Activated CD4-positive, alpha-beta T cell treated with anti-CD3 and anti-CD28 coated beads, Interleukin-2, amount 50 U/mL, for 4 hours (primary cell): Measurements from ENCODE around the gene GET3.

ENCODE experiments used
- DNase-seq, 2 experiments: peaks; one replicate each; pipeline ENCODE4 v3.0.0-alpha.2; 2020

The GET3 gene

GRCh38 chr19:12782424-12783290, 45.4 kb downstream of the GET3 start:
- DNase-seq: peak; percentile 90 to 92

GRCh38 chr19:12783291-12783848, 46.1 kb downstream of the GET3 start:
- no peak for DNase-seq

DNA sequence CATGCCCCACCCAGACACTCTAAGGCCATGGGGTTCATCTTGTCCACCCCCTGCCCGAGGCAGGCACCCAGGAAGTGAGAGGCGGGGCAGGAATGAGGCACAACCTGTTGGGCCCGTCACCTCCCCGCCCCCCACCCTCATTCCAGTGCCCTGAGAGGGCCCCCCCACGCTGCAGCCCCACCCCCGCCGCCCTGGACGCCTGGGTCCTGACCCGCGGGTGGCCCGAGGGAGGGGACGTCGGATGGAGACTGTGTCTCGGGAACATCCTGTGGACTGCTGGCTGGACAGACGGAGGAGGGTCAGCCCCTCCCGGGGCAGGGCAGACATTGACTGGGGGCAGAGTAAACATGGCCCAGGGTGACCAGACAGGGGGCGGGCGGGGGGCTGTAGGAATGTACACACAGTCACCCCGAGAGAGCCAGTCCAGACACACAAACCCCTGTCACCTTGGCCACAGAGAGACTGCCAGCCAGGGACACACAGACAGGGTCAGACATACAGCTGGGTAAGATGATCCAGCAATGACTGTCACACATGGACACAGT, 46.6 kb downstream of the GET3 start:
- DNase-seq: no peak

DNA sequence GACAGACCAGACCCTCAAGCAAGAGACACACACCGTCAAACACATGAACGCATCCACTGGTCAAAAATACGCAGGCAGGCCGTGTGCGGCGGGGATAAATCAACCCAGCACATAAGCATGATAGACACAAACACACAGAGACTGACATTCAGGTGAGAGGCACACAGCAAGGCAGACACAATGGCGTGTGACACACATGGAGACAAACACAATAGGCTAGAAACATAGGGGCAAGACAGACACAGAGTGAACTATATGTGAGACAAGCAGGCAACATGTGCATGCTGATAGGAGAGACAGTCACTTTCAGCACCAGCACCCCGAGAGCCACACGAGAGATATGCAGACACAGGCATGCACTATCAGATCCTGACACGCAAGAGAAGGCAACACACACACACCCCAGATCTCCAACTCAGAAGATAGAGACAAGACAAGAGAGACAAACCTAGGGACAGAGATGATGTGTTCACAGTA, 47.1 kb downstream of the GET3 start:
- no peak for DNase-seq

DNA sequence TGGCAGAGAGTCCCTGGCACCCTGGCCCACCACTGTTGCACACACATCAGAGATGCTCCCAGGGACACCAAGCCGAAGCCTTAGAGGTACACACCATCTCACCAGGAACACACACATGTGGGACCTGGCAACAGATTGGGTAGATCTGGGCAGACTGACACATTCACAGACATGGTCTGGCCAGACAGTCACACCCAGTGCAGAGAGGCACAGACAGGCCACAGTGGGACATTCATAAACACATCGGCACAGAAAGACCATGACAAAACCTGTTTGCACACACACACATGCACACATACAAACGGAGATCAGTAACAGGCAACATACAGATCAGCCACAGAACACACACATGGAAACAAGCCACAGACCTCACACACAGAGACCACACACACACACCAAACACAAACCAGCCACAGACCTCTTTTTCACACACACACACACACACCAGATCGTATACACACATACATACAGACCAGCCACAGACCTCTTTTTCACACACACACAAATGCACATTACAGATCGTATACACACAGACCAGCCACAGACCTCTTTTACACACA, 47.7 kb downstream of the GET3 start:
- no peak for DNase-seq

DNA sequence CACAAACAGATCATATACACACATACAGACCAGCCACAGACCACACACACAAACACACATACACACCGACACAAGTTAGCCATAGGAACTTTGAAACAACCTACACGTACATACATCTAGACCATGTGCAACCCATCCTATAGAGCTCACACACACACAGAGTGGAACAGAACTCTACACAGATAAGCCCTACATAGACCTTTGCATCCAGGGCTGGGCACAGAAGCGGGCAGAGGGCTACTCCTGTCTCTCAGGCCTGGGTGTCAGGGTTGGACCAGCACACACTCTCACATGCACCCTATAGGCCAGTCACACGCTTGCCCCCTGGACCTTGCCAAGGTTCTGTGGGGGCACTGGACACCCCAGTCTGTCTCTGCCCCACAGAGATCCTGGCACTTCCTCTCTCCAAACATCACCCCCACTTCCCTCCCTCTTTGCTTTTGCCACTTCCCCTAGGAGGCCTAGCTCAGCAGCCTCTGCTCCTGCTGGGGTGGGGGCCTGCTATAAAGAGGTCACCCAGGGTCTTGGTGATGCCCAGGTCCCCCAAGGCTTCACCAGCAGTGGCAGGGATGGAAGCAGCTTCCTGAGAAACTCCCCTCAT, 48.2 kb downstream of the GET3 start:
- no peak for DNase-seq

GRCh38 chr19:12786141-12786870, 49.0 kb downstream of the GET3 start:
- no peak for DNase-seq

- no peak for DNase-seq
These were observed 49.7 kb downstream of the GET3 start for GRCh38 chr19:12786952-12787351.

- DNase-seq: no peak
These were observed 50.2 kb downstream of the GET3 start for GRCh38 chr19:12787458-12787857.

DNA sequence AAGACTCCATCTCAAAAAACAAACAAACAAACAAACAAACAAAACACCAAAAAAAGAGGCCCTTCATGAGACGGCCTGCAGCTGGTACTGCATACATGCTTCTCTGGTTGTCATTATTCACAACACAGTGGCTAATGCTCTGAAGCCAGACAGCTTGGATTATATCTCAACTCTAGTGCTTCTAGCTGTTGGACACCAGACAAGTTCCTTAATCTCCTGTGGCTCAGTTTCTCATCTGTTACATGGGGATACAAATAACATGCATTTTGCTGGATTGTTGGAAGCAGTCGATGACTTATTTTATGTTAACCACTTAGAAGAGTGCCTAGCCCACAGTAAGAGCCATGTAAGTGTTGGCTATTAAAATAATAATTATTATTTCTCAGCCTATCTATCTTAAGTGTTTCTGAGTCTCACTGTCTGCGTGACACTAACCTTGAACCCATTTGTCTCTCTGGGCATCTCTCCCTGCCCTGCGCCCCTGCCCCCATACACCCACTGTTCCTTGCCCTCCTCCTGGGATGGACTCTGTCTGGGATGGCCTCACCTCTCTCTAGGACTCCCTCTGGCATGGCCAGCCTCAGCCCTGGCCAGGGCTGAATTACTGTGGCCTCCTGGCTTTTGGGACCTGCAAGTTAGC, 50.9 kb downstream of the GET3 start:
- no peak for DNase-seq

DNA sequence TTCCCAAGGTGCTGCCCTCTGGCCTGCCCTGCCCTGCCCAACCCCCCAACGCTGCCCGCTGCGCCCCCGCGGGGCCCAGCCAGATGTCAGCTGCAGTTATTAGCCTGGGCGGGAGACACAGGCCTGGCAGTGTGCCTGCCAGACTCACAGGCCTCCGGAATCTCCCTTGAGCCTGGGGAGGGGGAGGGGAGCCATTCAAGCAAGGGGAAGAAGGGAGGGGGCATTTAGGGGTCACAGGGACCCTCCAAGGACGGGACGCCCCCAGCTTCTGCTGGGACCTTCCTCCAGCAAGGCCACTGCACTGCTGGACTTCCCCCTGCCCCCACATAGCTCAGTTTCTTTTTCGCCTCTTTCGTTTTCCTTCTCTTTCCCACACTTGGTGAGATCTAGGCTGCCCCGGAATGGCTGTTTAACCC, 51.4 kb downstream of the GET3 start:
- no peak for DNase-seq

DNA sequence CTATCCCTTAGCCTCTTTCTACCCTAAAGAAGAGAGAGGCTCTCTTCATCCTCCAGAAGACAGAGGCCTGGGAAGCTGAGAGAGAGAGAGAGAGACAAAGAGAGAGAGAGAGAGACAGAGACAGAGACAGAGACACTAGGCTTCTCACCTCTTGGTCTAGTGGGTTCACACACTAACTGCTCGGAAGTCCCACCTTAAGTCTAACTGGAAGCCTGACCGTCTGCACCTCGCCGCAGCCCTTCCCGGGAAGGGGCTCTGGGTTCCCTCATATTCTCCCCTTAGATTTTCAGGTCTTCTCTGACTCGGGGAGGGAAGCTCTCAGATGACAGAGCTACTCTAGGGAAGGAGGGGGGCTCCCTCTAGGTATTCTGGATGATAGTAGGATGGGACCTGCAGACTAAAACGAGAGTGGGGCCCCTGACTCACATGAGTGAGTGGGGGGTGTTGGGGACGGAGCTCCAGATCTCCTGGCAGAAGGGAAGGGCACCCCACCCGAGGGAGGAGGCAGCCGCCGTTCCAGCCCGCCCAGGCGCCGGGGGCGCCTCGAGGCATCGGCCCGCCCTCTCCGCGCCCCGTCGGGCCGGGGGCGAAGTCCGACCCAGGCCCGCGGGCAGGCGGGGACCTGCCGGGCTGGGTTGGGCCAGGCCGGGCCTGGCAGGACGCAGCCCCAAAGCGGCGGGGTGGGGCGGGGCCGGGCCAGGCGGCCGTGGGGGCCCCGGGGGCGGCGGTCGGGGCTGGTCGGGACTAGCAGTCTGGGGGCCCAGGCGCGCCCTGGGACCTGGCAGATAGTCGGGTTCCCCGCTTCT, 52.0 kb downstream of the GET3 start:
- DNase-seq: no peak

DNA sequence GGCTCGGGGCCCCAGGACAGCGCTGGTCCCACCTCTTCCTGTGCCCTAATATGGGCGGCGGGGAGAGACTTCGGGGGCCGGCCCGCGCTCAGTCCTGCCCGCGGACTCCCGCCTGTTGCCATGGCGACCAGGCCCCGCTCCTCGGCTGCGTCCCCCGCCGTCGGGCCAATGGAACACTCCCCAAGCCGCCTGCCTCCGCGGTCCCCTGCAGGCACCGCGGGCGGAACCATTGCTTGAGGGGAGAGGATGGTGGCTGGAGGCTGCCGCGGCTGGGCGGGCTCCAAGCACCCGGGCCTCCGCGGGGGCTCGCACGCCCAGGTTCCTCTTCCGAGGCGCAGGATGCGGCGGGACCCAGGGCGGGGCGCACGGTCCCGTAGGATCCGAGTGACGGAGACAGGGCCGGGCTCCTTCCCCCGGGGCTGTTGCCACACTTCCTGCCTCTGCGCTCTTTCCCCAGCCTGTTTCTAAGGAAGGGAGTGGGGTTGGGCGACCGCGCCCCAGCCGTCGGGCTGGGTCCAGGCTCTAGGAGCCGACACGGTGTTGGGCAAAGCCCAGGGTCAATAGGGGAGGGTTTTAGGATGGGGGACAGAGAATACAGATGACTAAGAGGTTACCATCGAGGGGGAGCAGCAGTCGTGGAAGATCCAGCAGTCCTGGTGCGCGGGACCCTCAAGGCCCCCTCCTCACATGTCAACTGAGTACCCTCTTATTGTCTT, 52.8 kb downstream of the GET3 start:
- DNase-seq: peak; percentile 69 to 77

- DNase-seq: no peak
These were observed 53.5 kb downstream of the GET3 start for GRCh38 chr19:12790628-12791344.

DNA sequence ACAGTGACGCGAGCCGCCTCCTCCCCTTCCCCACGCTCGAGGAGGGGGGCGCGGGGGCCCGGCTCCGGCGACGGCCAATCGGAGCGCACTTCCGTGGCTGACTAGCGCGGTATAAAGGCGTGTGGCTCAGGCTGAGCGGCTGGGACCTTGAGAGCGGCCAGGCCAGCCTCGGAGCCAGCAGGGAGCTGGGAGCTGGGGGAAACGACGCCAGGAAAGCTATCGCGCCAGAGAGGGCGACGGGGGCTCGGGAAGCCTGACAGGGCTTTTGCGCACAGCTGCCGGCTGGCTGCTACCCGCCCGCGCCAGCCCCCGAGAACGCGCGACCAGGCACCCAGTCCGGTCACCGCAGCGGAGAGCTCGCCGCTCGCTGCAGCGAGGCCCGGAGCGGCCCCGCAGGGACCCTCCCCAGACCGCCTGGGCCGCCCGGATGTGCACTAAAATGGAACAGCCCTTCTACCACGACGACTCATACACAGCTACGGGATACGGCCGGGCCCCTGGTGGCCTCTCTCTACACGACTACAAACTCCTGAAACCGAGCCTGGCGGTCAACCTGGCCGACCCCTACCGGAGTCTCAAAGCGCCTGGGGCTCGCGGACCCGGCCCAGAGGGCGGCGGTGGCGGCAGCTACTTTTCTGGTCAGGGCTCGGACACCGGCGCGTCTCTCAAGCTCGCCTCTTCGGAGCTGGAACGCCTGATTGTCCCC, 54.2 kb downstream of the GET3 start, which contains the start of gene JUNB:
Gene JUNB, plus strand, starts transcription at position 142 of the 706 bp plus-strand sequence. Its CDS starts 286 bp downstream, at position 428.
- peak; percentile 97 for DNase-seq

DNA sequence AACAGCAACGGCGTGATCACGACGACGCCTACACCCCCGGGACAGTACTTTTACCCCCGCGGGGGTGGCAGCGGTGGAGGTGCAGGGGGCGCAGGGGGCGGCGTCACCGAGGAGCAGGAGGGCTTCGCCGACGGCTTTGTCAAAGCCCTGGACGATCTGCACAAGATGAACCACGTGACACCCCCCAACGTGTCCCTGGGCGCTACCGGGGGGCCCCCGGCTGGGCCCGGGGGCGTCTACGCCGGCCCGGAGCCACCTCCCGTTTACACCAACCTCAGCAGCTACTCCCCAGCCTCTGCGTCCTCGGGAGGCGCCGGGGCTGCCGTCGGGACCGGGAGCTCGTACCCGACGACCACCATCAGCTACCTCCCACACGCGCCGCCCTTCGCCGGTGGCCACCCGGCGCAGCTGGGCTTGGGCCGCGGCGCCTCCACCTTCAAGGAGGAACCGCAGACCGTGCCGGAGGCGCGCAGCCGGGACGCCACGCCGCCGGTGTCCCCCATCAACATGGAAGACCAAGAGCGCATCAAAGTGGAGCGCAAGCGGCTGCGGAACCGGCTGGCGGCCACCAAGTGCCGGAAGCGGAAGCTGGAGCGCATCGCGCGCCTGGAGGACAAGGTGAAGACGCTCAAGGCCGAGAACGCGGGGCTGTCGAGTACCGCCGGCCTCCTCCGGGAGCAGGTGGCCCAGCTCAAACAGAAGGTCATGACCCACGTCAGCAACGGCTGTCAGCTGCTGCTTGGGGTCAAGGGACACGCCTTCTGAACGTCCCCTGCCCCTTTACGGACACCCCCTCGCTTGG, 55.0 kb downstream of the GET3 start:
- DNase-seq: peak; percentile 61 to 72

DNA sequence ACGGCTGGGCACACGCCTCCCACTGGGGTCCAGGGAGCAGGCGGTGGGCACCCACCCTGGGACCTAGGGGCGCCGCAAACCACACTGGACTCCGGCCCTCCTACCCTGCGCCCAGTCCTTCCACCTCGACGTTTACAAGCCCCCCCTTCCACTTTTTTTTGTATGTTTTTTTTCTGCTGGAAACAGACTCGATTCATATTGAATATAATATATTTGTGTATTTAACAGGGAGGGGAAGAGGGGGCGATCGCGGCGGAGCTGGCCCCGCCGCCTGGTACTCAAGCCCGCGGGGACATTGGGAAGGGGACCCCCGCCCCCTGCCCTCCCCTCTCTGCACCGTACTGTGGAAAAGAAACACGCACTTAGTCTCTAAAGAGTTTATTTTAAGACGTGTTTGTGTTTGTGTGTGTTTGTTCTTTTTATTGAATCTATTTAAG, 55.6 kb downstream of the GET3 start:
- DNase-seq: no peak
